Muscle of leg (tissue), 11 donors: Measurements from ENCODE around the gene KLK12. TPM values are rescaled to one million over a fixed set of nuclear protein-coding genes. Genes with fewer than 3 reads are reported as not detected.
"Not testable (repeated sequence)": the region's sequence is repeated elsewhere in the genome, so short reads cannot be mapped to it uniquely, and the experiment has no call there.

Experiments
- DNase-seq: peaks from one replicate; pipeline ENCODE4 v3.0.0; 2013
- H3K27ac ChIP-seq: one replicate; pipeline ENCODE4 v1.5.1; 2013; ENCODE audit warnings: mild to moderate bottlenecking, low read length, control low read depth
- H3K27me3 ChIP-seq: one replicate; pipeline ENCODE4 v1.6.1; 2013; ENCODE audit warnings: low read length; ENCODE audit not compliant: control insufficient read depth, insufficient read depth
- H3K36me3 ChIP-seq: one replicate; pipeline ENCODE4 v1.6.1; 2013; ENCODE audit warnings: low read length; ENCODE audit not compliant: control insufficient read depth, insufficient read depth
- H3K4me1 ChIP-seq: one replicate; pipeline ENCODE4 v1.6.1; 2013; ENCODE audit warnings: low read length; ENCODE audit not compliant: control insufficient read depth, insufficient read depth
- H3K4me3 ChIP-seq: one replicate; pipeline ENCODE4 v1.5.1; 2013; ENCODE audit warnings: low read length, control low read depth
- H3K9me3 ChIP-seq: replicated peaks from 2 replicates; pipeline ENCODE4 v1.6.1; 2013; ENCODE audit warnings: low read depth, low read length; ENCODE audit not compliant: control insufficient read depth
- WGBS: methylation state at CpG from one replicate; pipeline ENCODE4 v1.1.5; 2013; ENCODE audit warnings: missing lambda C conversion rate; ENCODE audit not compliant: insufficient coverage; 5-methylcytosine and 5-hydroxymethylcytosine counted together
- polyA plus RNA-seq, 8 donors: library from polyadenylated mRNA; unstranded; fragments of 120-200 nt; gene quantifications; one replicate each; pipeline versions ENCODE4 v1.2.1 to v1.2.3, GENCODE V29; 2013; ENCODE audit warnings: inconsistent platforms in 1 of 8, low replicate concordance in 1 of 8; ENCODE audit not compliant: insufficient read length in 8 of 8, insufficient read depth in 1 of 8
- total RNA-seq: library from RNA; stranded (reverse); fragments of 120-200 nt; gene quantifications from one replicate; pipeline ENCODE4 v1.2.4, GENCODE V29; 2013

KLK12 gene
- total and polyA plus RNA-seq, 9 donors = not detected

GRCh38 chr19:50992666-50993035, 42.2 kb downstream of the KLK12 start:
- Histone ChIP-seq H3K27ac (no peak overlapping the region), H3K4me3 (no peak overlapping the region), H3K27me3 (no peaks in the 10 kb centered on the region), H3K9me3 (no peaks in the 10 kb centered on the region), H3K36me3 (no peaks in the 10 kb centered on the region), H3K4me1 (no peaks in the 10 kb centered on the region)
- no CpG with 5 or more reads among the region's 2 CpGs for WGBS
- no peak for DNase-seq

DNA sequence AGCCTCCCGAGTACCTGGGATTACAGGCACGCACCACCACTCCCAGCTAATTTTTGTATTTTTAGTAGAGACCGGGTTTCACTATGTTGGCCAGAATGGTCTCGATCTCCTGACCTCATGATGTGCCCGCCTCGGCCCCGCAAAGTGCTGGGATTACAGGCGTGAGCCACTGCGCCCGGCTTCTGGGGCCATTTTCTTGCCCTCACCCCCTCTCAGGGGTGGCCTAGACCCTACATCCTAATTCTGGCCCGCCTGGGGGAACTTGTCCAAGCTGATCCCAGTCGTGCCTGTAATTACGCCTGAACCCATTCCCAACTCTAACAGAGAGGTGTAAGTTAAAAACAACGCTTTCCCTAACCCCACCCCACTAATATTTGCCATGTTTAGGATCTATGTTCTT, 50.4 kb downstream of the KLK12 start:
- not testable (repeated sequence) for H3K27me3 ChIP-seq, DNase-seq, H3K36me3 ChIP-seq, H3K4me3 ChIP-seq, H3K27ac ChIP-seq, H3K9me3 ChIP-seq, H3K4me1 ChIP-seq
- 85% methylated on average over 8 of the region's 14 CpGs for WGBS

- H3K27ac ChIP-seq = no peak within 1 kb of the TSS
- WGBS = 14% methylated on average over 26 of the region's 28 CpGs
Measured at GRCh38 chr19:50983625-50984292, 51.0 kb downstream of the KLK12 start, which contains the start of gene KLK7. KLK7 (minus strand) TSS chr19:50983917; CDS start chr19:50982399, 1,518 bp downstream.

GRCh38 chr19:50982186-50982585, 52.6 kb downstream of the KLK12 start:
- no peaks in the 10 kb centered on the region for H3K36me3 ChIP-seq
- H3K9me3 ChIP-seq = no peaks in the 10 kb centered on the region
- H3K27me3 ChIP-seq = peaks cover 3% of the 10 kb centered on the region
- no peak for DNase-seq
- 75% methylated on average over 2 of the region's 4 CpGs for WGBS
- H3K27ac ChIP-seq = no peak overlapping the region
- no peaks in the 10 kb centered on the region for H3K4me1 ChIP-seq
- H3K4me3 ChIP-seq = no peak overlapping the region

More at GRCh38 chr19:50983625-50984292, 51.0 kb downstream of the KLK12 start, which contains the start of gene KLK7:
- H3K9me3 ChIP-seq = no peaks in the 10 kb centered on the region
- no peak within 1 kb of the TSS for H3K4me3 ChIP-seq
- H3K4me1 ChIP-seq = no peaks in the 10 kb centered on the region
- no peak for DNase-seq
- peaks cover 3% of the 10 kb centered on the region for H3K27me3 ChIP-seq
- no peaks in the 10 kb centered on the region for H3K36me3 ChIP-seq

- H3K27ac ChIP-seq = no peak overlapping the region
- H3K36me3 ChIP-seq = no peaks in the 10 kb centered on the region
- WGBS = 56% methylated on average over 10 of the region's 11 CpGs
- H3K9me3 ChIP-seq = no peaks in the 10 kb centered on the region
- H3K4me3 ChIP-seq = no peak overlapping the region
- no peak for DNase-seq
- no peaks in the 10 kb centered on the region for H3K4me1 ChIP-seq
- peaks cover 3% of the 10 kb centered on the region for H3K27me3 ChIP-seq
Measured at GRCh38 chr19:50981587-50982146, 53.1 kb downstream of the KLK12 start.

GRCh38 chr19:50980208-50980607, 54.6 kb downstream of the KLK12 start:
- H3K36me3 ChIP-seq = no peaks in the 10 kb centered on the region
- DNase-seq = no peak
- no peaks in the 10 kb centered on the region for H3K9me3 ChIP-seq
- no peaks in the 10 kb centered on the region for H3K4me1 ChIP-seq
- peaks cover 3% of the 10 kb centered on the region for H3K27me3 ChIP-seq
- H3K4me3 ChIP-seq = no peak overlapping the region
- H3K27ac ChIP-seq = no peak overlapping the region
- WGBS = 38% methylated on average over 13 of the region's 13 CpGs

DNA sequence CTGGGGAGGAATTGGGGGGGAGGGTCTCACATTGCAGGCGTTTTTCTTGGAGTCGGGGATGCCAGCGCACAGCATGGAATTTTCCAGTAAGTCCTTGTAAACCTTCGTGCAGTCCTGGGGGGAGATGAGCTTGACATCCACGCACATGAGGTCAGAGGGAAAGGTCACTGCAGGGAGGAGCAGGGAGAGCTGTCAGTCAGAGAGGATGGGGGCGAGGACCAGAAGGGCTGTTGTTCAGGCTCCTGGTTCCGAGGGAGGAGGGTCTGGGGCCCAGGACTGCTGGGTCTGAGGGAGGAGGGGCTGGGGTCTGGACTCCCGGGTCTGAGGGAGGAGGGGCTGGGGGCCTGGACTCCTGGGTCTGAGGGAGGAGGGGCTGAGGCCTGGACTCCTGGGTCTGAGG, 55.0 kb downstream of the KLK12 start:
- 28% methylated on average over 6 of the region's 8 CpGs for WGBS
- no peaks in the 10 kb centered on the region for H3K9me3 ChIP-seq
- no peaks in the 10 kb centered on the region for H3K4me1 ChIP-seq
- no peak for DNase-seq
- H3K27ac ChIP-seq = no peak overlapping the region
- no peaks in the 10 kb centered on the region for H3K36me3 ChIP-seq
- no peak overlapping the region for H3K4me3 ChIP-seq
- peaks cover 3% of the 10 kb centered on the region for H3K27me3 ChIP-seq

Other genes starting within 250 kb of the KLK12 start
- not detected for gene ACP4, start 244.6 kb downstream of the KLK12 start, total RNA-seq
- under 1 TPM in 3 of 8 donors, not detected in 5; 0.15 to 0.16 (median 0.15) TPM for gene ACP4, start 244.6 kb downstream of the KLK12 start, polyA plus RNA-seq
- gene KLK1, start 211.2 kb downstream of the KLK12 start, total RNA-seq = not detected
- gene KLK1, start 211.2 kb downstream of the KLK12 start, polyA plus RNA-seq = under 1 TPM; 0.15 to 0.54 (median 0.28) TPM
- gene KLK15, start 201.4 kb downstream of the KLK12 start, total RNA-seq = not detected
- under 1 TPM in 1 of 8 donors, not detected in 7; 0.17 TPM for gene KLK15, start 201.4 kb downstream of the KLK12 start, polyA plus RNA-seq
- gene KLK3, start 180.1 kb downstream of the KLK12 start, total RNA-seq = not detected
- gene KLK3, start 180.1 kb downstream of the KLK12 start, polyA plus RNA-seq = not detected
- not detected for gene KLK2, start 161.6 kb downstream of the KLK12 start, total RNA-seq
- gene KLK2, start 161.6 kb downstream of the KLK12 start, polyA plus RNA-seq = under 1 TPM in 1 of 8 donors, not detected in 7; 0.30 TPM
- not detected for gene KLK4, start 123.6 kb downstream of the KLK12 start, total RNA-seq
- not detected for gene KLK4, start 123.6 kb downstream of the KLK12 start, polyA plus RNA-seq
- gene KLK5, start 82.0 kb downstream of the KLK12 start, total RNA-seq = not detected
- under 1 TPM in 1 of 8 donors, not detected in 7; 0.34 TPM for gene KLK5, start 82.0 kb downstream of the KLK12 start, polyA plus RNA-seq
- gene KLK6, start 65.4 kb downstream of the KLK12 start, total RNA-seq = 0.09 TPM
- under 1 TPM in 5 of 8 donors, not detected in 3; 0.12 to 0.62 (median 0.23) TPM for gene KLK6, start 65.4 kb downstream of the KLK12 start, polyA plus RNA-seq
- not detected for gene KLK7, start 51.1 kb downstream of the KLK12 start, total RNA-seq
- under 1 TPM in 4 of 8 donors, not detected in 4; 0.05 to 0.30 (median 0.17) TPM for gene KLK7, start 51.1 kb downstream of the KLK12 start, polyA plus RNA-seq
- gene KLK8, start 33.4 kb downstream of the KLK12 start, total RNA-seq = not detected
- 1 to 10 TPM in 1 of 8 donors, not detected in 7; 1.0 TPM for gene KLK8, start 33.4 kb downstream of the KLK12 start, polyA plus RNA-seq
- not detected for gene KLK10, start 15.3 kb downstream of the KLK12 start, total RNA-seq
- gene KLK10, start 15.3 kb downstream of the KLK12 start, polyA plus RNA-seq = under 1 TPM in 7 of 8 donors, not detected in 1; 0.06 to 0.57 (median 0.15) TPM
- gene KLK11, start 8.4 kb downstream of the KLK12 start, total RNA-seq = not detected
- gene KLK11, start 8.4 kb downstream of the KLK12 start, polyA plus RNA-seq = 1 to 10 TPM in 1 of 8 donors, under 1 TPM in 2, not detected in 5; 0.34 to 2.1 (median 0.45) TPM
- not detected for gene KLK13, start 30.1 kb upstream of the KLK12 start, total RNA-seq
- gene KLK13, start 30.1 kb upstream of the KLK12 start, polyA plus RNA-seq = under 1 TPM in 1 of 8 donors, not detected in 7; 0.21 TPM
- gene KLK14, start 47.9 kb upstream of the KLK12 start, total RNA-seq = not detected
- under 1 TPM in 5 of 8 donors, not detected in 3; 0.28 to 0.52 (median 0.34) TPM for gene KLK14, start 47.9 kb upstream of the KLK12 start, polyA plus RNA-seq
- gene CTU1, start 73.4 kb upstream of the KLK12 start, total RNA-seq = 4.8 TPM
- 1 to 10 TPM; 2.7 to 4.3 (median 3.3) TPM for gene CTU1, start 73.4 kb upstream of the KLK12 start, polyA plus RNA-seq
- gene SIGLEC9, start 89.9 kb upstream of the KLK12 start, total RNA-seq = 0.53 TPM
- 1 to 10 TPM in 5 of 8 donors, under 1 TPM in 3; 0.54 to 1.4 (median 1.1) TPM for gene SIGLEC9, start 89.9 kb upstream of the KLK12 start, polyA plus RNA-seq
- gene SIGLEC7, start 107.3 kb upstream of the KLK12 start, total RNA-seq = 0.40 TPM
- gene SIGLEC7, start 107.3 kb upstream of the KLK12 start, polyA plus RNA-seq = 1 to 10 TPM in 1 of 8 donors, under 1 TPM in 7; 0.41 to 1.1 (median 0.63) TPM
- 2.3 TPM for gene CD33, start 190.1 kb upstream of the KLK12 start, total RNA-seq
- gene CD33, start 190.1 kb upstream of the KLK12 start, polyA plus RNA-seq = 1 to 10 TPM; 2.2 to 3.9 (median 2.8) TPM
- gene SIGLECL1, start 216.1 kb upstream of the KLK12 start, total RNA-seq = not detected
- gene SIGLECL1, start 216.1 kb upstream of the KLK12 start, polyA plus RNA-seq = not detected